ENCODE measurements around the gene TSSK2.

DNA sequence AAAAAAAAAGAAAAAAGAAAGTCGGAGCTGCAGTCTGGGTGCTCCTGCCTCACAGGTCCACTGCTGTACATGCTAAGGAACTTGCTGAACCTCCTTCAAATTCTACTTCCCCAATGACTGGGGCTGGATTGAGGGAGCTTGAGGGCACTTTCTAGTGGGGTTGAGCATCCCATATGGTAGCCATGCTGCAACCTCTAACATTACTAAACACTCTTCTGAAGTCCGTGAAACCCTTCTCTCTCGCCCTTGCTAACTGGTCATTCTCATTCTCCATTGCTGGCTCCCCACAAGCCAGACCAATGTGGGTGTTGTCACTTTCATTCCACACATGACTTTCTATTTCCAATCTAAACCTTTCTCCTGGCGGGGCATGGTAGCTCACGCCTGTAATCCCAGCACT lies 12.1 kb downstream of the TSSK2 start:
- TF ChIP-seq, protein P1, sequence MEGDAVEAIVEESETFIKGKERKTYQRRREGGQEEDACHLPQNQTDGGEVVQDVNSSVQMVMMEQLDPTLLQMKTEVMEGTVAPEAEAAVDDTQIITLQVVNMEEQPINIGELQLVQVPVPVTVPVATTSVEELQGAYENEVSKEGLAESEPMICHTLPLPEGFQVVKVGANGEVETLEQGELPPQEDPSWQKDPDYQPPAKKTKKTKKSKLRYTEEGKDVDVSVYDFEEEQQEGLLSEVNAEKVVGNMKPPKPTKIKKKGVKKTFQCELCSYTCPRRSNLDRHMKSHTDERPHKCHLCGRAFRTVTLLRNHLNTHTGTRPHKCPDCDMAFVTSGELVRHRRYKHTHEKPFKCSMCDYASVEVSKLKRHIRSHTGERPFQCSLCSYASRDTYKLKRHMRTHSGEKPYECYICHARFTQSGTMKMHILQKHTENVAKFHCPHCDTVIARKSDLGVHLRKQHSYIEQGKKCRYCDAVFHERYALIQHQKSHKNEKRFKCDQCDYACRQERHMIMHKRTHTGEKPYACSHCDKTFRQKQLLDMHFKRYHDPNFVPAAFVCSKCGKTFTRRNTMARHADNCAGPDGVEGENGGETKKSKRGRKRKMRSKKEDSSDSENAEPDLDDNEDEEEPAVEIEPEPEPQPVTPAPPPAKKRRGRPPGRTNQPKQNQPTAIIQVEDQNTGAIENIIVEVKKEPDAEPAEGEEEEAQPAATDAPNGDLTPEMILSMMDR (optimal IDR thresholded peaks at IDR 0.05 in 1 of 3, IDR thresholded peaks at IDR 0.05 in 1 of 3, conservative IDR thresholded peaks at IDR 0.05 in 1 of 3; ENCODE audit: extremely low read depth in 1 of 3, insufficient read depth in 2 of 3, low read length in 3 of 3), result no peak
- no peak for TF ChIP-seq EZH2 (IDR thresholded peaks at IDR 0.05; ENCODE audit: low read length)

Measured in keratinocyte (primary cell).